HepG2 (cell line): ENCODE measurements around the gene GPRC5B.

Source experiments
- DPF2 ChIP-seq: sonication (generic); formaldehyde crosslinking; IDR thresholded peaks from 2 replicates; pipeline ENCODE4 v1.4.0; 2020; ENCODE audit warnings: mild to moderate bottlenecking, low read depth, missing genetic modification reagents, borderline replicate concordance
- HDAC2 ChIP-seq: sonication (generic); formaldehyde crosslinking; IDR thresholded peaks from 2 replicates; pipeline ENCODE4 v1.4.0; 2020; ENCODE audit warnings: missing genetic modification reagents
- MAFF ChIP-seq: IDR thresholded peaks from 2 replicates; pipeline ENCODE4 v1.6.1; 2011; ENCODE audit warnings: low read depth, low read length, improper control_type of control experiment
- SRF ChIP-seq: IDR thresholded peaks from 2 replicates; pipeline ENCODE4 v1.6.1; 2011; ENCODE audit warnings: mild to moderate bottlenecking, low read depth, low read length, moderate library complexity
- ZNF3 ChIP-seq: IDR thresholded peaks from 2 replicates; pipeline ENCODE4 v1.7.0; 2017; ENCODE audit warnings: inconsistent platforms

- TF ChIP-seq DPF2 (CRISPR knock-in tag) = no peak
- TF ChIP-seq HDAC2 = no peak
- no peak for TF ChIP-seq SRF
- TF ChIP-seq ZNF3 = no peak
- no peak for TF ChIP-seq MAFF
Measured at GRCh38 chr16:19908921-19909320, 24.3 kb upstream of the GPRC5B start.
